Cortex of kidney (tissue), 1 donor: ENCODE results near the gene LARGE1.
"Not testable (repeated sequence)": the region's sequence is repeated elsewhere in the genome, so short reads cannot be mapped to it uniquely, and the experiment has no call there.

ENCODE experiments used
- DNase-seq: peaks from one replicate; lab custom pipeline; 2025; lab: John Stamatoyannopoulos, UW

The LARGE1 gene

DNA sequence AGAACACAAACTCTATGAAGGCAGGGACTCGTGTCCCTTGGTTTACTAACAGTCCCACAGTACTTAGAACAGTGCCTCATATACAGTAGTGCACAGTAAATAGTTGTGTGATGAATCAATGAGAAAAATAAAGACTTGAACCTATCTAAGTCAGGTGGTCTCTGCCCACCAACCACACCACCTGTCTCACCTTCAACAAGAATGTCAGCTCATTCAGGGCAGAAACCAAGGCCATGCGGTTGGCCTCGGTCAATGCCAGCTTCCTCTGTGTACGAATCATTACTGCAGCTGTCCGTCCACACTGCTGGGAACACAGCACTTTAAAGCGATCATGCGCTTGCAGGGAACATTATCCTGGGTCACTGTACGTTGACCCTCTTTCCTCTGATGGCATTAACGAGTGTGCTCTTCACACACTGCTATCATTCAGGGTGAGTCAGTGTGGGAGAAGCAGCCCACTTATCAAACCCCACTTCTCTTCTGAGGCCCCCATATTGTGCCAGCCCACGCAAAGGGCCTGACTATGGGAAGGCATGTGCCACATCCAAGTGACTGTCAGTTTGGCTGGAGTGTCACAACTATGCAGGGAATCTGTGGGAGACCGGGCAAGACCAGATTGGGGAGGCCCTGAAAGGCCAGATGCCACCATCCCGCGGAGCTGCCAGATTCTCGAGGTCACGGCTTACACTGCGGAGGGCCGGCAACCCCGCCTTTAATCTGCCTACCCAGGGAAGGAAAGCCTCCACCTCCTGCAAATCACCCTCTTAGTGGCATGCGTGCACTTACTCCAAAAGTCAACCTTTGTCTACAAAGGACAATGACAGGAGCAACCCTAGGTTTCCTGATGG, 36.1 kb downstream of the LARGE1 start:
- no peak for DNase-seq

DNA sequence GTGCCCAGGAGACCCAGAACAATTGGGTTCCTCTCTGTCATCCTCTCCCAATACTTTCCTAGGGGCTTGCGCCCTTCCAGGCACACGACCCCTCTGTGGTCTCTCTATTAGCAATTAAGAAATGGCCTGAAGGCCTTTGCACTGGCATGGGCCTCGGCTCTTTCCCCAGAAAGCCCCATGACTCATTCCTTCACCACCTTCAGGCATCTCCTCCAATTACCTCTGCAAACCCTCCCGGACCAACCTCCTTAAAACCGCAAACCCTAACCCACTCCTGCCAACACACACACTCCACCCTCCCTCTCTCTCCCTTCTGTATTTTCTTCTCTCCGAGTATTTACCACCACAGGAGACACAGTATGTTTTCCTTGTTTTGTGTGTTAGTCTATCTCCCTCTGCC, 36.7 kb downstream of the LARGE1 start:
- no peak for DNase-seq

DNA sequence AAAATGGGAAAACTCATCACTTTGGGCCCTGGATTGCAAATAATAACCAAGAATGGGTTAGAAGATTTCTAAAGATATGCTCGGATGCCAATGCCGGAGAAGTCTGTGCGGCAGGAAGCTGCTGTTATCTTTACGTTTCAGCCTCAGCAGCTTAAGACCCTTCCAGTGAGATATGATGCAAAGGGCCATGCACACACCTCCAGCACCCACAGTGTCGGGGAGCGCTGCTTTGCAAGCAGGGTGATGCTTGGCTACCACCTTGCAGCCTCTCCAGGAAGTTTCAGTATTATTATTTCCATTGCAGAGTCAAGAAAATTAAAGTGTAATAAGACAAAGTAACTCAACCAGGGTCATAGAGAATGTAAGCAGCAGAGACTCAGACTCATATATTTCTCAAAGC, 37.3 kb downstream of the LARGE1 start:
- DNase-seq, result no peak

DNA sequence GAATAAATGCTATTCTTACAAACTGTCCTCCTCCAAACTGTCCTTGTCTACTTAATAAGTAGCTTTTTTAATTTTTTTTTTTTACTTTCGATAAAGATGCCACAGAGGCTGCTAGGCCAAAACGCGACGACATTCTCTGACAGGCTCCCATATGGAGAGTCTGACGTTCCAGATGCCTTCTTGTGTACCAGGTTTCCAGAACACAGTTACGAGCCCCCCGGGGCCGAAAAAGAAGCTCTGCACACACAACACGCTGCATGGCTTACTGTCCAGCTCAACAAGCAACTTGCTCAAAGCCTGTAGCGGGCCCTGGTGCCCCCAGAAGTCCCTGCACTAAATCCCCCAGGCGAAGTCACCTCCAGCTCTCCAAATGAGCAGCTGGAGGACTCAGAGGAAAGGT, 39.3 kb downstream of the LARGE1 start:
- DNase-seq, result no peak

GRCh38 chr22:33879796-33880195, 40.5 kb downstream of the LARGE1 start:
- DNase-seq, result no peak

DNA sequence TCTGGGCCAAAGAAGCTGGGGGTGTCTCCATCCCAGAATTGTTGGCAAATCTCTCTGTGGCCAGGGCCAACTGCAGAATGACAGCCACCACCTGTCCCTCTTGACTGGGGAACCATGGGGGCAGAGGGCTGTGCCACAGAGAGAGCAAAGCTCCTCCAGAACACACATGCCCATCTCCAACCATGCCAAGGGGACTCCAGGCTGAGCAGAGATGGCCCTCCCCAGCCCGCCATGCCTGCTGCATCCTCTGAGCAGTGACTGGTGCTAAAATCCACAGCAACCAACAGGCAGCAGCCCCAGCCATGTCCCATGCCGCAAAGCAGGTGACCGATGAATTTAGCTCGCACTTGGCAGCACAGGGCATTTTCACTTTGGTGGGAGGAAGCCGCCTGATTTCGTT, 45.0 kb downstream of the LARGE1 start:
- no peak for DNase-seq

DNA sequence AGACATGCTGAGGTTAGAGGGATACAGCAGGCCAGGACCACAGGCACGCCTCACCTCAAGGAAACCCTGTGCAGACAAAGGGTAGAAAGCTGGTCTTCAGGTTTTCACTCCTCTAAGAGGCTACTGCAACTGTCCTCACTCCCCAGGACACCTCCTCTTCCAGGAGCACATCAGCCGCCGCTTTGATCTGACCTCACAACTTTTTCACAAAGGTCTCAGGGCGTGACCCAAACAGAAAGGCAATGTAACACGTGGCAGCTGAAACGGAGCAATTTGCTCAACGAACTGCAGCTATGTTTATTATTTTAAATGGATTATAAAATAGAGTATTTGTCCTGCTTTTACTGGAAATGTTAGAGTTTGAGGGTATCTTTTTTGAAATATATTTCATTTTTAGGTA, 46.1 kb downstream of the LARGE1 start:
- no peak for DNase-seq

GRCh38 chr22:33873666-33874065, 46.6 kb downstream of the LARGE1 start:
- DNase-seq, result no peak

DNA sequence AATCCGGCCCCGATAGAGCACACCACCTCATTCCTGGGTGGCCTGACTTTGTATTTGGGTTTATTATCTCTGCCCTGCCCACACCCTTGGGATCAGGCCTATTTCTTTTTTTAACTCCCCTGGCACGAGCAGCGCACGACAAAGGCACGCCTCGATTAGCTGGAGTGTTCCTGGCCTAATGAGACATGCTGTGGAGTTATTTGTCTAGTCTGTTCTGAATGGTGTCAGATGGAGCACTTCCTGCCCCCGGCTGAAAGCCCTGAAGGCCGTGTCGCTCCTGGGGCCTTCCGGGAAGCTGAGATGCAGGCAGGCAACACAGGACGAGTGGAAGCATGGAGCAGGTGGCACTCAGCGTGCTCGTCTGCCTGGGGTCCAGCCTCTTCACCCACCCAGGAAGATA, 47.1 kb downstream of the LARGE1 start:
- no peak for DNase-seq

GRCh38 chr22:33871935-33872334, 48.3 kb downstream of the LARGE1 start:
- DNase-seq, result no peak

- DNase-seq, result no peak
These were observed 50.3 kb downstream of the LARGE1 start for GRCh38 chr22:33869946-33870345.

- DNase-seq, result no peak
These were observed 52.3 kb downstream of the LARGE1 start for GRCh38 chr22:33867971-33868370.

DNA sequence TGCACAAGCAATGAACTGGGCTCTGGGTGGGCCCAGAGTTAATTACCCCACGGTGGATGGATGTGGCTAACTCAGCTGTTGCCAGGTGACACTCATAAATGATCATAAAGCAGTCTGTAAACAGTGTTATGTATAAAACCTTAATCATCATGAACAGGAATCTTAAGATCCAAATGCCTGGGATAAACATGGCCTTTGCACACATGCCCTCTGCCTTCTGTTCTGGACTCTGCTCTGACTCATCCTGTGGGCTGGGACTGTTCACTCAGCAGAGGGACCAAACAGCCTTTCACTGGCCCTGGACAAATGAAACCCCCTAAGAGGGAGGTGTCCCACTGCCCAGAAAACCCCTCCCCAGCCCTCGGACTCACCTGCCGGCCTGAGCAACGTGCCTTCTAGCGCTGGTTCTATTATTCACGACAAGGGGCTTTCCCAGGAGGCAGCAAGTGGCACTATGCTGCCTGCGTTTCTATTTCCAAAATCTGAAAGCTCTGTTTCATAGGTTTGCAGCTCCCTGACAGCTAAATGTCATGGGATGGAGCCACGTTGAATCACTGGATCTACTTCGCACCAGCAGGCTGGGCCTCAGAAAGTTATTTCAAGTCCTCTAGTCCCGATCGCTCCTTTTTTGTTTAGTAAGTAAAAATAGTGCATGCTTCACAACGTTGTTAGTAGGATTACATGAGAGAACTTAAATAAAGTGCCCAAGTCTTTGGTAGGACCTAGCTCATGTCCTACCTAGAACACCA, 53.0 kb downstream of the LARGE1 start:
- DNase-seq, result no peak

DNA sequence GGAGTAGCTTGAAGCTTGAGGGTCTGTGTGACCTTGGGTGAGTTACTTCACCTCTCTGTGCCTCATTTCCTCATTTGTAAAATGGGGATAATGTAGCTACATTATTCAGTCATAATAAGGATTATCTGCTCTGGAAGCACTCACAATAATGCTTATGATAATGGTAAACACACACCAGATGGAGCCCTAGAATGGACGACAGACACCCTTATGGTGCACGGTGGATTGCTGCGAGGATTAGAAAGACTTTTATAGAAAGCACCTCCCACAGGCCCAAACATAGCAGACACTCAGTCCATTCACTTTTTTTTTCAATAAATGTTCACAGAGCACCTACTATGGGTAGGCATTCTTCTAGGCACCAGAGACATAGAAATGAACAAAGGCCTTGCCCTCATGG, 53.8 kb downstream of the LARGE1 start:
- no peak for DNase-seq

GRCh38 chr22:33865996-33866395, 54.3 kb downstream of the LARGE1 start:
- DNase-seq, result no peak

DNA sequence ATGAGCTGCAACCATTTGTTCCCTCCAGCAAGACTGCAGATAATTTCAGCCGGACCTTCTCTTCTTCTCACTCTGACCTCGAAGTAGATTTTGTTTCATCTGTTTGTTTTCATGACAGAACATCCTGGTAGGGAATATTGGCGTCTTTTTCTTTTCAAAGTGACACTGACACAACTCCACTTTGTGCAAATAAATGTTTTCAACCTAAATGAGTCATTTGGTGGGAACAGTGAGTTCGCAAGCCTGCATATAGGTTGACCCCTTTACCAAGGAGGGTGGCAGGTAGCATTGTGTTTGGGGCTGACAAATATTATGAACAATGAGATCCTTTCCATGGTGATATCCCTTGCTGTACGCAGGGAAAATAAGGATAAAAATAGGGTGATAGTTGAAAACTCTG, 55.0 kb downstream of the LARGE1 start:
- no peak for DNase-seq

DNA sequence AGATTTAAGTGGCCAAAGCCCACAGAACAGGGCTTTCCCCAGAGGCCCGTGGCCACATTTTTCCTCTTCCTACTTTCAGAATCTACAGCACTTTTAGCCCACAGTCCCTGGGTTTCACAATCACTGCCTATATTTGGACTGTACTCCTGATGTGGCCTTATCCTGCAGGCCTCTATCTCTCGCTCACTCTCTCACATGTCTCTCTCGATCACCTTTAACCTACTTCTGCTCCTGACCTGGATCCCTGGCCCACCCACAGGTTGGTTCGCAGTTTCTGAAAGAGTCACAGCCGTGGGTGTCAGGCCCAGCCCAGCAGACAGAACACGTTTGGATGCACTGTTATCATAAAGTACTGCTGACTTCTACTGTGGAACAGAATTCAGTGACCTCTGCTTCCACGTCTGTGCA, 55.5 kb downstream of the LARGE1 start:
- no peak for DNase-seq

DNA sequence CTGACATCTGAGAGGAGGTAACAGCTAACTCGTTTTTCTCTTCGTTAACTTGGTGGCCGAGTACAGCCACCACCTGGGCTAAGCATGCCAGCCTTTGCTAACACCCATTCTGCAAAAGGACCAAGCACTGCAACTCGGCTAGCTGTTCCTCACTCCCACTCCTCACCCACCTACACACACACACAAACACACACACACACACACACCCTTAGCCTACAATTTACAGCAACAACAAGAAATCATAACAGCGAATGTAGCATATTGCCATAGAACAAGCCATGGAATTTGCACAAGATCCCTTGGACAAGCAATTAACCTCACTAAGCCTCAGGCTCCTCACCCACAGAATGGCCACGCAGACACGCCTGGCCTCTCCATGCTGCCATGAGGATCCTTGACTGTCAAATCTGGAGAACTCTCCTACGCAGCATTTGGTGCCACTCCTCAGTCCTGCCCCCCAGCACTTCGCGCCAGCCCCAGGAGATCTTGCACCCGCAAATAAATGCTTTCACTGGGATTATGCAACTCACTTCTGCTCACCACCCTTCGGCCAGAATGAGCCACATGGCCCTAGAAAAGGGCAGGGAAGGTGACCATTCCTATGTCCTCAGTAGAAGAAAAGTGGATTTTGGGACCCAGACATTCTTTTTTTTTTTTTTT, 58.9 kb downstream of the LARGE1 start:
- no peak for DNase-seq

GRCh38 chr22:33860386-33860785, 59.9 kb downstream of the LARGE1 start:
- no peak for DNase-seq

- DNase-seq, result no peak
These were observed 61.0 kb downstream of the LARGE1 start for GRCh38 chr22:33859311-33859710.

DNA sequence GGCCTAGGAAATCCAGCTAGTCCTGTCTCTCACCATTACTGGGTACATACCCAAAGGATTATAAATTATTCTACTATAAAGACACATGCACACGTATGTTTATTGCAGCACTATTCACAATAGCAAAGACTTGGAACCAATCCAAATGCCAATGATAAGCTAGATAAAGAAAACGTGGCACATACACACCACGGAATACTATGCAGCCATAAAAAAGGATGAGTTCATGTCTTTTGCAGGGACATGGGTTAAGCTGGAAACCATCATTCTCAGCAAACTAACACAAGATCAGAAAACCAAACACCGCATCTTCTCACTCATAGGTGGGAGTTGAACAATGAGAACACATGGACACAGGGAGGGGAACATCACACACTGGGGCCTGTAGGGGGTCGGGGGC, 61.6 kb downstream of the LARGE1 start:
- not testable (repeated sequence) for DNase-seq

DNA sequence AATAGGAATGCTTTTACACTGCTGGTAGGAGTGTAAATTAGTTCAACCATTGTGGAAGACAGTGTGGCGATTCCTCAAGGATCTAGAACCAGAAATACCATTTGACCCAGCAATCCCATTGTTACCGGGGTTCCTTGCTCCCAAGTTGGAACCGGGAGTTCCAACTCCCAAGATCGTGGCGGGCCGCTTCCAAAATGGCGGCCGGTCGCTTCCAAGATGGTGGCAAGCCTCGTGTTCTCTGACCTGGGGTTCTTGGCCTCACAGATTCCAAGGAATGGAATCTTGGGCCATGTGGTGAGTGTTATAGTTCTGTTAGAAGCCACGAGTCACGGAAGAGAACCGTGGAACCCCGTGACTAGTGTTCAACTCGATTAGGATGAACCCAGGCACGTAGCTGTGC, 62.5 kb downstream of the LARGE1 start:
- DNase-seq, result not testable (repeated sequence)

- DNase-seq, result no peak
These were observed 65.6 kb downstream of the LARGE1 start for GRCh38 chr22:33854724-33855123.
